Activated naive CD4-positive, alpha-beta T cell treated with anti-CD3 and anti-CD28 coated beads, Interleukin-2, amount 50 U/mL, for 24 hours (primary cell): ENCODE results near the gene TRIM59.
A peak's percentile ranks its signal among the peaks of the same experiment; 100 is the strongest.
"Not testable (repeated sequence)": the region's sequence is repeated elsewhere in the genome, so short reads cannot be mapped to it uniquely, and the experiment has no call there.

ENCODE experiments used
- H3K27ac Mint-ChIP-seq: one replicate; pipeline ENCODE4 v1.8.0; 2021; ENCODE audit warnings: mild to moderate bottlenecking, mixed read lengths
- H3K27me3 Mint-ChIP-seq: one replicate; pipeline ENCODE4 v1.8.0; 2021; ENCODE audit warnings: mixed read lengths
- H3K36me3 Mint-ChIP-seq: one replicate; pipeline ENCODE4 v1.8.0; 2021; ENCODE audit warnings: mixed read lengths
- H3K4me1 Mint-ChIP-seq: one replicate; pipeline ENCODE4 v1.8.0; 2021; ENCODE audit warnings: mixed read lengths
- H3K4me3 Mint-ChIP-seq: one replicate; pipeline ENCODE4 v1.8.0; 2021; ENCODE audit warnings: mild to moderate bottlenecking, mixed read lengths
- H3K9me3 Mint-ChIP-seq: one replicate; pipeline ENCODE4 v1.8.0; 2021; ENCODE audit warnings: mixed read lengths

TRIM59 gene

GRCh38 chr3:160471892-160472291 is 22.3 kb upstream of the TRIM59 start:
- Mint-ChIP-seq H3K4me3 (no peak overlapping the region), H3K27me3 (peaks cover 12% of the 10 kb centered on the region), H3K27ac (no peak overlapping the region), H3K36me3 (peaks cover 1% of the 10 kb centered on the region), H3K9me3 (peaks cover 11% of the 10 kb centered on the region), H3K4me1 (no peaks in the 10 kb centered on the region)

GRCh38 chr3:160470181-160470580 is 20.6 kb upstream of the TRIM59 start:
- peaks cover 1% of the 10 kb centered on the region for H3K36me3 Mint-ChIP-seq
- no peak overlapping the region for H3K4me3 Mint-ChIP-seq
- peaks cover 13% of the 10 kb centered on the region for H3K27me3 Mint-ChIP-seq
- no peak overlapping the region for H3K27ac Mint-ChIP-seq
- H3K4me1 Mint-ChIP-seq: no peaks in the 10 kb centered on the region
- peaks cover 11% of the 10 kb centered on the region for H3K9me3 Mint-ChIP-seq

- peaks cover 11% of the 10 kb centered on the region for H3K9me3 Mint-ChIP-seq
- no peak overlapping the region for H3K4me3 Mint-ChIP-seq
Observed at GRCh38 chr3:160464971-160465370, 15.4 kb upstream of the TRIM59 start.

GRCh38 chr3:160464321-160464720 is 14.7 kb upstream of the TRIM59 start:
- no peak overlapping the region for H3K27ac Mint-ChIP-seq
- peaks cover 4% of the 10 kb centered on the region for H3K9me3 Mint-ChIP-seq
- H3K27me3 Mint-ChIP-seq: peaks cover 8% of the 10 kb centered on the region
- H3K4me1 Mint-ChIP-seq: no peaks in the 10 kb centered on the region
- no peak overlapping the region for H3K4me3 Mint-ChIP-seq
- H3K36me3 Mint-ChIP-seq: no peaks in the 10 kb centered on the region

More at GRCh38 chr3:160464971-160465370, 15.4 kb upstream of the TRIM59 start:
- Mint-ChIP-seq H3K4me1 (no peaks in the 10 kb centered on the region), H3K27me3 (peaks cover 8% of the 10 kb centered on the region), H3K27ac (no peak overlapping the region), H3K36me3 (no peaks in the 10 kb centered on the region)

GRCh38 chr3:160460033-160460432 is 10.4 kb upstream of the TRIM59 start:
- Mint-ChIP-seq H3K9me3 (no peaks in the 10 kb centered on the region), H3K27me3 (peaks cover 4% of the 10 kb centered on the region), H3K4me3 (no peak overlapping the region), H3K27ac (no peak overlapping the region), H3K4me1 (no peaks in the 10 kb centered on the region), H3K36me3 (no peaks in the 10 kb centered on the region)

- Mint-ChIP-seq H3K27me3 (peaks cover 4% of the 10 kb centered on the region), H3K36me3 (no peaks in the 10 kb centered on the region), H3K27ac (no peak overlapping the region), H3K4me3 (no peak overlapping the region), H3K9me3 (no peaks in the 10 kb centered on the region), H3K4me1 (no peaks in the 10 kb centered on the region)
Observed at GRCh38 chr3:160459450-160459970, 9.9 kb upstream of the TRIM59 start.

- H3K27me3 Mint-ChIP-seq: no peaks in the 10 kb centered on the region
- no peak overlapping the region for H3K27ac Mint-ChIP-seq
- H3K9me3 Mint-ChIP-seq: no peaks in the 10 kb centered on the region
- H3K36me3 Mint-ChIP-seq: no peaks in the 10 kb centered on the region
- H3K4me1 Mint-ChIP-seq: no peaks in the 10 kb centered on the region
- no peak overlapping the region for H3K4me3 Mint-ChIP-seq
Observed at GRCh38 chr3:160458151-160458550, 8.6 kb upstream of the TRIM59 start.

GRCh38 chr3:160455846-160456245 is 6.3 kb upstream of the TRIM59 start:
- Mint-ChIP-seq H3K4me1 (no peaks in the 10 kb centered on the region), H3K4me3 (no peak overlapping the region), H3K27me3 (no peaks in the 10 kb centered on the region), H3K9me3 (no peaks in the 10 kb centered on the region), H3K27ac (no peak overlapping the region), H3K36me3 (no peaks in the 10 kb centered on the region)

- Mint-ChIP-seq H3K9me3 (no peaks in the 10 kb centered on the region), H3K27ac (no peak overlapping the region), H3K27me3 (no peaks in the 10 kb centered on the region), H3K36me3 (no peaks in the 10 kb centered on the region), H3K4me3 (no peak overlapping the region), H3K4me1 (peaks cover 6% of the 10 kb centered on the region)
Observed at GRCh38 chr3:160454995-160455394, 5.4 kb upstream of the TRIM59 start.

- not testable (repeated sequence) for H3K9me3 Mint-ChIP-seq, H3K4me3 Mint-ChIP-seq, H3K27me3 Mint-ChIP-seq, H3K36me3 Mint-ChIP-seq, H3K27ac Mint-ChIP-seq
- peaks cover 28% of the 10 kb centered on the region for H3K4me1 Mint-ChIP-seq
Observed at GRCh38 chr3:160452251-160452650, 2.7 kb upstream of the TRIM59 start.

- Mint-ChIP-seq H3K9me3 (no peaks in the 10 kb centered on the region), H3K36me3 (no peaks in the 10 kb centered on the region), H3K4me1 (peaks cover 35% of the 10 kb centered on the region), H3K27me3 (no peaks in the 10 kb centered on the region), H3K27ac (no peak overlapping the region), H3K4me3 (no peak overlapping the region)
Observed at GRCh38 chr3:160451602-160452001, 2.0 kb upstream of the TRIM59 start.

- H3K9me3 Mint-ChIP-seq: no peaks in the 10 kb centered on the region
- H3K4me3 Mint-ChIP-seq: peak overlapping the region; percentile 99
- peaks cover 40% of the 10 kb centered on the region for H3K4me1 Mint-ChIP-seq
- H3K27ac Mint-ChIP-seq: no peak overlapping the region
- no peaks in the 10 kb centered on the region for H3K27me3 Mint-ChIP-seq
- peaks cover 2% of the 10 kb centered on the region for H3K36me3 Mint-ChIP-seq
Observed at GRCh38 chr3:160450846-160451245, 1.3 kb upstream of the TRIM59 start.

GRCh38 chr3:160448845-160449635 is 546 bp downstream of the TRIM59 start:
- H3K9me3 Mint-ChIP-seq: no peaks in the 10 kb centered on the region
- peak overlapping the region; percentile 99 for H3K4me3 Mint-ChIP-seq
- H3K27me3 Mint-ChIP-seq: no peaks in the 10 kb centered on the region
- H3K36me3 Mint-ChIP-seq: peaks cover 5% of the 10 kb centered on the region
- peaks cover 50% of the 10 kb centered on the region for H3K4me1 Mint-ChIP-seq
- peak overlapping the region; percentile 93 for H3K27ac Mint-ChIP-seq

- Mint-ChIP-seq H3K36me3 (peaks cover 7% of the 10 kb centered on the region), H3K27me3 (no peaks in the 10 kb centered on the region), H3K4me1 (peaks cover 50% of the 10 kb centered on the region), H3K4me3 (no peak overlapping the region), H3K9me3 (no peaks in the 10 kb centered on the region), H3K27ac (no peak overlapping the region)
Observed at GRCh38 chr3:160447544-160447943, 2.0 kb downstream of the TRIM59 start.

GRCh38 chr3:160446522-160447056 is 3.0 kb downstream of the TRIM59 start:
- Mint-ChIP-seq H3K27ac (peak overlapping the region; percentile 53), H3K4me3 (no peak overlapping the region), H3K36me3 (peaks cover 7% of the 10 kb centered on the region), H3K4me1 (peaks cover 58% of the 10 kb centered on the region), H3K27me3 (no peaks in the 10 kb centered on the region), H3K9me3 (no peaks in the 10 kb centered on the region)

GRCh38 chr3:160445854-160446253 is 3.7 kb downstream of the TRIM59 start:
- H3K9me3 Mint-ChIP-seq: no peaks in the 10 kb centered on the region
- H3K4me1 Mint-ChIP-seq: peaks cover 58% of the 10 kb centered on the region
- no peak overlapping the region for H3K27ac Mint-ChIP-seq
- no peaks in the 10 kb centered on the region for H3K27me3 Mint-ChIP-seq
- peaks cover 7% of the 10 kb centered on the region for H3K36me3 Mint-ChIP-seq
- no peak overlapping the region for H3K4me3 Mint-ChIP-seq
